ENCODE results near the gene HCST.

Gene HCST

DNA sequence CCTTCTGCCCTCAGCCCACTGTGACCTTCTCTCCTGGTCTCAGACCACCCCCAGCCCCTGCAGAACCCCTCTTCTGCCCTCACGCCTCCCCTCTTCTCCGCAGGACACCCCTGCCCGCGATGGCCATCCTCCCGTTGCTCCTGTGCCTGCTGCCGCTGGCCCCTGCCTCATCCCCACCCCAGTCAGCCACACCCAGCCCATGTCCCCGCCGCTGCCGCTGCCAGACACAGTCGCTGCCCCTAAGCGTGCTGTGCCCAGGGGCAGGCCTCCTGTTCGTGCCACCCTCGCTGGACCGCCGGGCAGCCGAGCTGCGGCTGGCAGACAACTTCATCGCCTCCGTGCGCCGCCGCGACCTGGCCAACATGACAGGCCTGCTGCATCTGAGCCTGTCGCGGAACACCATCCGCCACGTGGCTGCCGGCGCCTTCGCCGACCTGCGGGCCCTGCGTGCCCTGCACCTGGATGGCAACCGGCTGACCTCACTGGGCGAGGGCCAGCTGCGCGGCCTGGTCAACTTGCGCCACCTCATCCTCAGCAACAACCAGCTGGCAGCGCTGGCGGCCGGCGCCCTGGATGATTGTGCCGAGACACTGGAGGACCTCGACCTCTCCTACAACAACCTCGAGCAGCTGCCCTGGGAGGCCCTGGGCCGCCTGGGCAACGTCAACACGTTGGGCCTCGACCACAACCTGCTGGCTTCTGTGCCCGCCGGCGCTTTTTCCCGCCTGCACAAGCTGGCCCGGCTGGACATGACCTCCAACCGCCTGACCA, 37.2 kb downstream of the HCST start:
- DNase-seq = no peak

- DNase-seq = no peak
Observed at GRCh38 chr19:35940078-35940775, 37.9 kb downstream of the HCST start.

- no peak for DNase-seq
Observed at GRCh38 chr19:35940839-35941238, 38.5 kb downstream of the HCST start.

- DNase-seq = no peak
Observed at GRCh38 chr19:35942235-35942634, 39.9 kb downstream of the HCST start.

DNA sequence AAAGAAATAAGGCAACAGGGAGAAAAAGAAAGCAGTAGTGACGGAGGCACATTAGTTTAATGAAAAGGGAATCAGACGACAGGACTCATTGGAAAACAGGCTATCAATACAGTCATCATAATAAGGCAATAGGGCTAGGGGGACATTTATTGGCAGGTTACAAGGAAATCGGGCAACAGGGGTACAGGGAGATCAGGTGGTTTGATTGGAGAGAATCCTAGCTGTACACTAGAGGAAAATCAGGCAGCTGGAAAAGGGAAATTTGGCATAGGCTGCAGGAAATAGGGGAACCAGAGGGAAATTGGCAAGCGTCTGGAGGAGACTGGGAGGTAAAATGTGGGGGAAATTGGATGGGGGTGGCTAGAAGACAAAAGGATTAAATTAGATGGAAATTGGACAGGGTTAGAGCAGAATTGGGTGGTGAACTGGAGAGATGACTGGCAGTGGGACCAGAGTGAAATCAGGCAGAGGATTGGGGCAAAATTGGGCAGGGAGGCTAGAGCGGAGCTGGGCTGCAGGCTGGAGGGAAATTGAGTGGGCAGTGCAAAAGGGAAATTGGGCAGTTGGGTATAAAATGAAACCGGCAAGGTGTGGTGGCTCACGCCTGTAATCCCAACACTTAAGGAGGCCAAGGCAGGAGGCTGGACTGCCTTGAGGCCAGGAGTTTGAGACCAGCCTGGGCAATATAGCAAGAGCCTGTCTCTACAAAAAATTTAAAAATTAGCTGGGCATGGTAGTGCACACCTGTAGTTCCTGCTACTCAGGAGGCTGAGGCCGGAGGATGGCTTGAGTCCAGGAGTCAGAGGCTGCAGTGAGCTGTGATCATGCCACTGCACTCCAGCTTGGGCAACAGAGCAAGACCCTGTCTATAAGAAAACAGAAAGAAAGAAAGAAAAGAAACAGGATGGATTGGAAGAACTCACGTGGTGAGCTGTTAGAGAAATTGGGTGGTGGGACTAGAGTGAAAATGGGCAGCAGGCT, 41.3 kb downstream of the HCST start:
- no peak for DNase-seq

GRCh38 chr19:35944556-35944955, 42.2 kb downstream of the HCST start:
- DNase-seq = no peak

DNA sequence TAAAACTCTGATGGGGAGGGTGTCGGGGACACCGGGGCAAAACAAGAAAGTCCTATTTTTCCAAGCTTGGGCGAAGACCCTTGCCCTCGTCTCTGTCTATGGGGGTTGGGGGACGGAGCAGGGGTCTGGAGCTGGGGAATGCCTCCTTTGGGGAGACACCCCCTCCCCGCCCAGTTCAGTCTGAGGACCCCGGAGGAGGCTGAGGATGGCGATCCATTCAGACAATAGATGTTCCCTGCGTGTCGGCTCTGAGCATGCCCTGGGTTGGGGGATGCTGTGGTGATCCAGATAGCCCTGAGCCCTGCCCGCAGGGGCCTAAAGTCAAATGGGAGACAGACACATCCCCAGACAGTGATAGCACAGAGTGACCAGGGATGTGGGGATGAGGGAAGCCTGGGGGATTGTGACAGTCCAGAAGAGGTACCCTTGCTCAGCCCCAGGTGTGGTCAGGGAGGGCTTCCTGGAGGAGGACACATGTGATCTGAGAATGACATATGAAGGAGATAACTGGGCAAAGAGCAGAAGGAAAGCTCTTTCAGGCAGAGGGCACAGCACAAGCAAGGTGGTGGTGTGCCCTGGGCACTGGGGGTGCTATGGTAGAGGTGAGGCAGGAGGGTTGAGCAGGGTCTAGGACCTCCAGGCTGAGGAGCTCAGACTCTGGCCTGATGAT, 42.9 kb downstream of the HCST start:
- DNase-seq = no peak

GRCh38 chr19:35946203-35946602, 43.9 kb downstream of the HCST start:
- DNase-seq = no peak

- DNase-seq = no peak
Observed at GRCh38 chr19:35949131-35949530, 46.8 kb downstream of the HCST start.

Data from T1000 (cell line).